Loucy (cell line): Measurements from ENCODE around the gene GRID1.

ENCODE experiments used
- H2AFZ ChIP-seq: fragments of 200-600 bp; sonication (generic); 2 replicates; pipeline ENCODE4 v1.6.0; 2016; ENCODE audit warnings: antibody characterized with exemption, mild to moderate bottlenecking, low read length, moderate library complexity
- H3F3A ChIP-seq: fragments of 200-600 bp; 2 replicates; pipeline ENCODE4 v1.6.0; 2016; ENCODE audit warnings: antibody characterized with exemption, low read depth, mild to moderate bottlenecking
- H3K27me3 ChIP-seq: fragments of 200-600 bp; sonication (generic); 2 replicates; pipeline ENCODE4 v1.6.1; 2014; ENCODE audit warnings: low read length, mild to moderate bottlenecking; ENCODE audit not compliant: insufficient read depth, poor library complexity, severe bottlenecking
- H3K36me3 ChIP-seq: fragments of 200-600 bp; sonication (generic); 2 replicates; pipeline ENCODE4 v1.6.1; 2016; ENCODE audit warnings: low read length; ENCODE audit not compliant: insufficient read depth
- H3K4me1 ChIP-seq: fragments of 200-600 bp; sonication (generic); 2 replicates; pipeline ENCODE4 v1.5.1; 2014; ENCODE audit warnings: low read length, mild to moderate bottlenecking; ENCODE audit not compliant: insufficient read depth, poor library complexity, severe bottlenecking
- H3K4me2 ChIP-seq: fragments of 200-600 bp; sonication (generic); 2 replicates; pipeline ENCODE4 v1.6.0; 2014; ENCODE audit warnings: antibody characterized with exemption, low read length, low read depth, mild to moderate bottlenecking; ENCODE audit not compliant: poor library complexity, severe bottlenecking
- H3K4me3 ChIP-seq: fragments of 200-600 bp; sonication (generic); 2 replicates; pipeline ENCODE4 v1.5.1; 2014; ENCODE audit warnings: low read length, mild to moderate bottlenecking, mixed read lengths; ENCODE audit not compliant: poor library complexity, severe bottlenecking
- H3K79me2 ChIP-seq: fragments of 200-600 bp; sonication (generic); 2 replicates; pipeline ENCODE4 v1.6.1; 2014; ENCODE audit warnings: low read length; ENCODE audit not compliant: insufficient read depth
- H3K9ac ChIP-seq: fragments of 200-600 bp; sonication (generic); 2 replicates; pipeline ENCODE4 v1.6.0; 2014; ENCODE audit warnings: mild to moderate bottlenecking, low read depth, low read length, moderate library complexity; ENCODE audit not compliant: poor library complexity, severe bottlenecking
- H3K9me2 ChIP-seq: fragments of 200-600 bp; sonication (generic); replicated peaks from 2 replicates; pipeline ENCODE4 v1.6.1; 2016; ENCODE audit warnings: low read depth, low read length, mixed read lengths
- H3K9me3 ChIP-seq: fragments of 200-600 bp; sonication (generic); 2 replicates; pipeline ENCODE4 v1.6.1; 2014; ENCODE audit warnings: mild to moderate bottlenecking, antibody characterized with exemption, low read length, low read depth; ENCODE audit not compliant: insufficient read depth
- H4K20me1 ChIP-seq: fragments of 200-600 bp; sonication (generic); 2 replicates; pipeline ENCODE4 v1.6.0; 2014; ENCODE audit warnings: antibody characterized with exemption, low read length, mild to moderate bottlenecking; ENCODE audit not compliant: insufficient read depth, poor library complexity, severe bottlenecking
- CTCF ChIP-seq: fragments of 200-600 bp; sonication (generic); conservative IDR thresholded peaks from 2 replicates; pipeline ENCODE4 v1.5.1; 2014; ENCODE audit warnings: mild to moderate bottlenecking, antibody characterized with exemption, low read length
- EZH2phosphoT487 ChIP-seq: fragments of 200-600 bp; IDR thresholded peaks from 2 replicates; pipeline ENCODE4 v1.6.1; 2018; ENCODE audit warnings: antibody characterized with exemption, mild to moderate bottlenecking, moderate library complexity, borderline replicate concordance

Gene GRID1

GRCh38 chr10:86128360-86128759 lies 238.2 kb downstream of the GRID1 start:
- Histone ChIP-seq H3K4me2 (no peak overlapping the region), H3K9ac (no peak overlapping the region), H3F3A (no peaks in the 10 kb centered on the region), H2AFZ (no peak overlapping the region), H4K20me1 (no peaks in the 10 kb centered on the region), H3K79me2 (no peaks in the 10 kb centered on the region), H3K9me3 (no peaks in the 10 kb centered on the region; the same call in 1 of the 2 replicates), H3K4me3 (no peak overlapping the region), H3K36me3 (no peaks in the 10 kb centered on the region), H3K9me2 (no peaks in the 10 kb centered on the region), H3K4me1 (no peaks in the 10 kb centered on the region), H3K27me3 (no peaks in the 10 kb centered on the region)
- TF ChIP-seq EZH2phosphoT487 (no peak), CTCF (no peak)

GRCh38 chr10:86127274-86127819 lies 239.2 kb downstream of the GRID1 start:
- Histone ChIP-seq H2AFZ (no peak overlapping the region), H3K36me3 (no peaks in the 10 kb centered on the region), H3F3A (no peaks in the 10 kb centered on the region), H3K9me3 (no peaks in the 10 kb centered on the region; the same call in 1 of the 2 replicates), H3K4me3 (no peak overlapping the region), H3K27me3 (no peaks in the 10 kb centered on the region), H3K9me2 (no peaks in the 10 kb centered on the region), H3K9ac (no peak overlapping the region), H3K4me2 (no peak overlapping the region), H4K20me1 (no peaks in the 10 kb centered on the region), H3K79me2 (no peaks in the 10 kb centered on the region), H3K4me1 (no peaks in the 10 kb centered on the region)
- TF ChIP-seq CTCF (no peak), EZH2phosphoT487 (no peak)

GRCh38 chr10:86124734-86125133 lies 241.9 kb downstream of the GRID1 start:
- Histone ChIP-seq H3K79me2 (no peaks in the 10 kb centered on the region), H2AFZ (no peak overlapping the region), H3K36me3 (no peaks in the 10 kb centered on the region), H3K9me3 (no peaks in the 10 kb centered on the region; the same call in 1 of the 2 replicates), H3K9ac (no peak overlapping the region), H3K4me2 (no peak overlapping the region), H3K27me3 (no peaks in the 10 kb centered on the region), H3K4me3 (no peak overlapping the region), H3K4me1 (no peaks in the 10 kb centered on the region), H3K9me2 (no peaks in the 10 kb centered on the region), H4K20me1 (no peaks in the 10 kb centered on the region), H3F3A (no peaks in the 10 kb centered on the region)
- TF ChIP-seq CTCF: no peak
- no peak for TF ChIP-seq EZH2phosphoT487
